ENCODE results near the gene ZFP1. TPM values are rescaled to one million over a fixed set of nuclear protein-coding genes. Genes with fewer than 3 reads are reported as not detected.

ZFP1 gene
- total and polyA plus RNA-seq, 2 of the 4 experiments (the other 2 are of a cell fraction) = 3.8 to 16.0 TPM

- ChIA-PET POLR2A (ENCODE audit: unreplicated experiment) (no interaction called here), CTCF (no interaction called here)
- WGBS, 2 experiments (ENCODE audit: extremely low coverage in 2 of 2, insufficient read length in 1 of 2) = 91% methylated on average over 4 of the region's 11 CpGs; no CpG with 5 or more reads in 1 of the 2 experiments
Observed at GRCh38 chr16:75217389-75217851, 69.1 kb downstream of the ZFP1 start.

More at GRCh38 chr16:75217389-75217851, 69.1 kb downstream of the ZFP1 start:
- Histone ChIP-seq H3K18ac (ENCODE audit: low read depth, low read length) (no peak overlapping the region), H3K4me3 (ENCODE audit: insufficient read depth, low read depth, low read length) (no peak overlapping the region), H4K91ac (ENCODE audit: insufficient read depth, low read depth, low read length) (no peak overlapping the region), H4K8ac (ENCODE audit: low read depth in 2 of 2, low read length in 2 of 2) (no peak overlapping the region), H3K9ac (ENCODE audit: low read depth, low read length) (no peak overlapping the region), H2BK20ac (ENCODE audit: low read depth, low read length) (no peak overlapping the region), H2BK120ac (ENCODE audit: low read depth, low read length) (no peak overlapping the region), H3K14ac (replicated peaks; ENCODE audit: low read depth, low read length) (no peak overlapping the region), H2AFZ (replicated peaks; ENCODE audit: low read length, poor library complexity) (no peak overlapping the region), H3K27ac (ENCODE audit: insufficient read depth, low read length) (no peak overlapping the region), H3K56ac (ENCODE audit: extremely low read depth, insufficient read depth, low read length) (no peak overlapping the region), H3K9me1 (ENCODE audit: insufficient read depth, low read length) (no peaks in the 10 kb centered on the region), H2BK15ac (ENCODE audit: low read depth, low read length) (no peak overlapping the region), H4K20me1 (ENCODE audit: insufficient read depth, low read length) (no peaks in the 10 kb centered on the region), H2AK5ac (ENCODE audit: low read depth, low read length) (no peak overlapping the region), H3K36me3 (ENCODE audit: control insufficient read depth, insufficient read depth, low read length) (no peaks in the 10 kb centered on the region), H3K4me1 (ENCODE audit: control insufficient read depth, insufficient read depth, low read length) (no peaks in the 10 kb centered on the region), H3K4me2 (ENCODE audit: low read depth, low read length) (no peak overlapping the region), H3K79me1 (ENCODE audit: low read depth in 1 of 2, low read length in 2 of 2) (no peaks in the 10 kb centered on the region), H2AK9ac (replicated peaks; ENCODE audit: low read depth, low read length, poor library complexity) (no peak overlapping the region), H4K5ac (ENCODE audit: low read depth, low read length) (no peak overlapping the region), H3K9me3 (ENCODE audit: control insufficient read depth, insufficient read depth, low read length) (no peaks in the 10 kb centered on the region), H2BK5ac (ENCODE audit: low read depth, low read length, poor library complexity, severe bottlenecking) (no peak overlapping the region), H3K23ac (ENCODE audit: low read depth, low read length) (no peak overlapping the region), H3K27me3 (ENCODE audit: control insufficient read depth, insufficient read depth, low read length) (no peaks in the 10 kb centered on the region), H3K4ac (ENCODE audit: low read depth, low read length) (no peak overlapping the region)
- no peak for DNase-seq
- TF ChIP-seq USF2 (IDR thresholded peaks at IDR 0.05; ENCODE audit: low read depth, low read length) = no peak
- TF ChIP-seq RCOR1 (IDR thresholded peaks at IDR 0.05; ENCODE audit: insufficient replicate concordance, low read length) = no peak
- TF ChIP-seq RAD21 (IDR thresholded peaks at IDR 0.05; ENCODE audit: low read length) = no peak
- no peak for TF ChIP-seq CEBPB (IDR thresholded peaks at IDR 0.05; ENCODE audit: low read depth, low read length)
- no peak for TF ChIP-seq ELK1 (IDR thresholded peaks at IDR 0.05; ENCODE audit: borderline replicate concordance, low read depth, low read length)
- no peak for TF ChIP-seq POLR2A (IDR thresholded peaks at IDR 0.05; ENCODE audit: low read depth, low read length)
- no peak for TF ChIP-seq MAZ (IDR thresholded peaks at IDR 0.05; ENCODE audit: borderline replicate concordance, low read depth, low read length)
- no peak for TF ChIP-seq FOS (IDR thresholded peaks at IDR 0.05; ENCODE audit: low read depth, low read length)
- TF ChIP-seq MAFK (IDR thresholded peaks at IDR 0.05; ENCODE audit: low read depth, low read length) = no peak
- TF ChIP-seq CHD1 (IDR thresholded peaks at IDR 0.05; ENCODE audit: low read depth, low read length) = no peak
- TF ChIP-seq NFE2L2 (IDR thresholded peaks at IDR 0.05; ENCODE audit: low read depth, low read length) = no peak
- TF ChIP-seq CTCF (conservative IDR thresholded peaks at IDR 0.05; ENCODE audit: low read depth, low read length) = no peak
- TF ChIP-seq MXI1 (IDR thresholded peaks at IDR 0.05; ENCODE audit: borderline replicate concordance, low read depth, low read length) = no peak
- in situ Hi-C loops (cut with MboI; ENCODE audit: low sequenced_read_pairs) (loop anchor here (25.0 kb wide), 2 partner anchors 370 to 545 kb away; no protein-coding TSS in a partner anchor), dilution Hi-C loops (cut with HindIII; ENCODE audit: low sequenced_read_pairs, unreplicated experiment) (no loop called here), intact Hi-C loops (cut with micrococcal nuclease) (no loop called here)
- no TSS peak for BruUV-seq (replicated peaks)
- ATAC-seq (ENCODE audit: low read depth) = no peak

All from IMR-90 (cell line).